HepG2 (cell line): ENCODE data around the gene ANKLE1. TPM values are rescaled to one million over a fixed set of nuclear protein-coding genes. Genes with fewer than 3 reads are reported as not detected.

ENCODE experiments used
- BRD4 ChIP-seq: sonication (generic); formaldehyde crosslinking; IDR thresholded peaks from 2 replicates; pipeline ENCODE4 v1.4.0; 2020; ENCODE audit warnings: missing genetic modification reagents
- ELF1 ChIP-seq: sonication (generic); formaldehyde crosslinking; IDR thresholded peaks from 2 replicates; pipeline ENCODE4 v1.4.0; 2020; ENCODE audit warnings: missing genetic modification reagents
- HMG20B ChIP-seq: conservative IDR thresholded peaks from 2 replicates; pipeline ENCODE4 v1.6.1; 2016; ENCODE audit warnings: missing genetic modification reagents, missing compliant biosample characterization
- HOXA5 ChIP-seq: sonication (generic); formaldehyde crosslinking; IDR thresholded peaks from 2 replicates; pipeline ENCODE4 v1.4.0; 2020; ENCODE audit warnings: missing genetic modification reagents
- IKZF4 ChIP-seq: sonication (generic); formaldehyde crosslinking; IDR thresholded peaks from 2 replicates; pipeline ENCODE4 v1.5.1; 2020; ENCODE audit warnings: borderline replicate concordance, mild to moderate bottlenecking, low read depth, missing genetic modification reagents; ENCODE audit errors: not compliant biosample characterization
- KDM5A ChIP-seq: fragments of 200-600 bp; sonication (generic); IDR thresholded peaks from 2 replicates; pipeline ENCODE4 v1.7.0; 2018; ENCODE audit warnings: antibody characterized with exemption, mild to moderate bottlenecking, low read length, borderline replicate concordance
- KLF6 ChIP-seq: IDR thresholded peaks from 2 replicates; pipeline ENCODE4 v1.8.0; 2016; ENCODE audit warnings: missing biosample characterization, missing genetic modification reagents
- MAFG ChIP-seq: sonication (generic); formaldehyde crosslinking; IDR thresholded peaks from 2 replicates; pipeline ENCODE4 v1.5.1; 2020; ENCODE audit warnings: mild to moderate bottlenecking, missing genetic modification reagents
- NCOA5 ChIP-seq: sonication (generic); formaldehyde crosslinking; IDR thresholded peaks from 2 replicates; pipeline ENCODE4 v1.4.0; 2020; ENCODE audit warnings: missing genetic modification reagents
- PHF5A ChIP-seq: IDR thresholded peaks from one replicate; pipeline ENCODE4 v1.6.1; 2018; ENCODE audit warnings: low read depth, missing genetic modification reagents; ENCODE audit not compliant: unreplicated experiment
- SNRNP70 ChIP-seq: fragments of 200-400 bp; formaldehyde crosslinking; IDR thresholded peaks from 2 replicates; pipeline ENCODE4 v1.6.1; 2017; ENCODE audit warnings: mild to moderate bottlenecking, low read depth, low read length, moderate library complexity
- SP5 ChIP-seq: IDR thresholded peaks from 2 replicates; pipeline ENCODE4 v1.6.1; 2016; ENCODE audit warnings: low read depth, borderline replicate concordance
- SRSF1 ChIP-seq: fragments of 200-400 bp; formaldehyde crosslinking; optimal IDR thresholded peaks from 2 replicates; pipeline ENCODE3; 2017; ENCODE audit warnings: mild to moderate bottlenecking, low read depth, low read length, moderate library complexity
- U2AF2 ChIP-seq: fragments of 200-400 bp; formaldehyde crosslinking; IDR thresholded peaks from 2 replicates; pipeline ENCODE4 v1.6.1; 2017; ENCODE audit warnings: low read depth, mild to moderate bottlenecking, low read length
- ZFP37 ChIP-seq: sonication (generic); formaldehyde crosslinking; IDR thresholded peaks from 2 replicates; pipeline ENCODE4 v1.4.0; 2020; ENCODE audit warnings: missing genetic modification reagents, borderline replicate concordance
- ZNF207 ChIP-seq: fragments of 450-650 bp; IDR thresholded peaks from 2 replicates; pipeline ENCODE4 v1.6.1; 2016; ENCODE audit warnings: antibody characterized with exemption, borderline replicate concordance
- ZNF282 ChIP-seq: fragments of 450-650 bp; IDR thresholded peaks from 2 replicates; pipeline ENCODE4 v1.6.1; 2018; ENCODE audit not compliant: partially characterized antibody
- ZNF607 ChIP-seq: sonication (generic); formaldehyde crosslinking; IDR thresholded peaks from 2 replicates; pipeline ENCODE4 v1.5.1; 2020; ENCODE audit warnings: missing genetic modification reagents, mild to moderate bottlenecking, borderline replicate concordance
- ZNF83 ChIP-seq: sonication (generic); formaldehyde crosslinking; IDR thresholded peaks from 2 replicates; pipeline ENCODE4 v1.4.0; 2020; ENCODE audit warnings: missing genetic modification reagents, mild to moderate bottlenecking, borderline replicate concordance
- ZNF878 ChIP-seq: sonication (generic); formaldehyde crosslinking; IDR thresholded peaks from 2 replicates; pipeline ENCODE4 v1.8.1; 2023; ENCODE audit warnings: mild to moderate bottlenecking, missing genetic modification reagents, moderate library complexity
- polyA plus RNA-seq, 8 experiments: library from polyadenylated mRNA; depleted of rRNA in 3 of 8; stranded (reverse) in 7 of 8; unstranded in 1 of 8; fragments of >200 nt; fragmentation: Illumina TruSeq in 4 of 8; extraction: Trizol in 4 of 8; gene quantifications; 2 replicates each; pipeline versions ENCODE4 v1.2.1 to v1.2.3, GENCODE V29; 2011 to 2016; ENCODE audit warnings: low read depth in 4 of 8, missing spikeins in 1 of 8, mixed read lengths in 1 of 8; ENCODE audit not compliant: insufficient read depth in 1 of 8
- total RNA-seq, 5 experiments: library from RNA; depleted of rRNA; stranded (reverse); fragments of >200 nt; fragmentation: Illumina TruSeq; extraction: Trizol; gene quantifications; 2 replicates each; pipeline ENCODE4 v1.2.3, GENCODE V29; 2016; ENCODE audit warnings: low read depth in 1 of 5
- TF ChIP-seq, protein P1 (sequence below): sonication (generic); formaldehyde crosslinking; IDR thresholded peaks from 2 replicates; pipeline ENCODE4 v1.4.0; 2020; ENCODE audit warnings: missing genetic modification reagents
- TF ChIP-seq, protein P2 (sequence below): sonication (generic); formaldehyde crosslinking; IDR thresholded peaks from 2 replicates; pipeline ENCODE4 v1.5.1; 2020; ENCODE audit warnings: mild to moderate bottlenecking, moderate library complexity, missing genetic modification reagents
- TF ChIP-seq, protein P3 (sequence below): sonication (generic); formaldehyde crosslinking; IDR thresholded peaks from 2 replicates; pipeline ENCODE4 v1.8.1; 2023; ENCODE audit warnings: mild to moderate bottlenecking, moderate library complexity, missing genetic modification reagents
- TF ChIP-seq, protein P4 (sequence below): sonication (generic); formaldehyde crosslinking; IDR thresholded peaks from 2 replicates; pipeline ENCODE4 v1.4.0; 2020; ENCODE audit warnings: missing genetic modification reagents

Gene ANKLE1
- total and polyA plus RNA-seq, 2 of the 13 experiments (the other 11 are each of a cell fraction or from before 2014, with no cell fraction given): 0.69 to 1.5 TPM

DNA sequence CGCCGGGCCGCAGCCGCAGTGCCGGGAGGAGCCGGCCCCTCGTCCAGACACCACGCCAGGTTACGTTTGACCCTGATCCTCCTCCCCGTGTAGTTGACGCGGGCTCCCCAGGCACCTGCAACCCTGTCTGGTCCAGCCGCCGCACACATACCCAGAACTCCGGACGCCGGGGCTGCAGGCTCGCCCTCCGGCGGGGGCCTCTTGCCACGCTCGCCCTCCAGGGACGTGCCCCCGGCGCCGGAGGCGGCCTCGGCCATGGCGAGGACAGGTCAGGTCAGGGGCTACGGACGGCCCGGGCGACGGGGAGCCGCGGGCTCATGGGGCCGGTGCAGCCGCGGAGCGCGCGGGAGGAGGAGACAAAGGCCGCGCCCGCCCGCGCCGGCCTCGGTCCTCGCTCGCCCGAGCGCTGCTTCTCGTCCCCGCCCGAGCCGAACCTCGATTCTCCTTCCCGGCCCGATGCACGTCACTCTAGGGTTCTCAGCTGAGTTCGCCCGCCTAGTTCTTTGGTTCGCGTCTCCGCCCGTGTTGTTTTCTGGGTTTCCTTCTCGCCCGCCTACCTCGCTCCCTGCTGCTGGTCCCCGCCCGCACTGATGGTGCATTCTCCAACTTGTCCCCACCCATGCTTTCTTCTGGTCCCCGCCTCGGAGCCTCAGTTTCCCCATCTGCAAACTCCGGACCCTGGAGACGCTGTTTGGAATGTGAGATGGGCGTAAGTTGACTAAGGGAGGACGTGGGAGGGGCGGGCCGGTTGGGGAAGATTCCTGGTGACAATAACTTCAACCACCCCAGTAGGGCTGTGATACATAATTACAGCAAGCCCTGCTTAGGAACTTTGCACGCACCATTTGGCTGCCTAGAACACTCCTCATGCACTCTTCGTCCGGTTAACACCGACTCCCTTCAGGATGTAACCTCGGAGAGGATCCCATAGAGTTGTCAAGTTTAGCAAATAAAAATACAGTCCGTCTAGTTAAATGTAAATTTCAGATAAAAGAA lies 53.0 kb downstream of the ANKLE1 start, which contains the start of gene ANO8 (continued):
- TF ChIP-seq, protein P1, sequence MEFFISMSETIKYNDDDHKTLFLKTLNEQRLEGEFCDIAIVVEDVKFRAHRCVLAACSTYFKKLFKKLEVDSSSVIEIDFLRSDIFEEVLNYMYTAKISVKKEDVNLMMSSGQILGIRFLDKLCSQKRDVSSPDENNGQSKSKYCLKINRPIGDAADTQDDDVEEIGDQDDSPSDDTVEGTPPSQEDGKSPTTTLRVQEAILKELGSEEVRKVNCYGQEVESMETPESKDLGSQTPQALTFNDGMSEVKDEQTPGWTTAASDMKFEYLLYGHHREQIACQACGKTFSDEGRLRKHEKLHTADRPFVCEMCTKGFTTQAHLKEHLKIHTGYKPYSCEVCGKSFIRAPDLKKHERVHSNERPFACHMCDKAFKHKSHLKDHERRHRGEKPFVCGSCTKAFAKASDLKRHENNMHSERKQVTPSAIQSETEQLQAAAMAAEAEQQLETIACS (CRISPR knock-in tag): peak; percentile 55
- TF ChIP-seq ELF1 (CRISPR knock-in tag): peak; percentile 30; the same call in 1 of the 2 replicates
- no peak for TF ChIP-seq SNRNP70
- TF ChIP-seq, protein P2, sequence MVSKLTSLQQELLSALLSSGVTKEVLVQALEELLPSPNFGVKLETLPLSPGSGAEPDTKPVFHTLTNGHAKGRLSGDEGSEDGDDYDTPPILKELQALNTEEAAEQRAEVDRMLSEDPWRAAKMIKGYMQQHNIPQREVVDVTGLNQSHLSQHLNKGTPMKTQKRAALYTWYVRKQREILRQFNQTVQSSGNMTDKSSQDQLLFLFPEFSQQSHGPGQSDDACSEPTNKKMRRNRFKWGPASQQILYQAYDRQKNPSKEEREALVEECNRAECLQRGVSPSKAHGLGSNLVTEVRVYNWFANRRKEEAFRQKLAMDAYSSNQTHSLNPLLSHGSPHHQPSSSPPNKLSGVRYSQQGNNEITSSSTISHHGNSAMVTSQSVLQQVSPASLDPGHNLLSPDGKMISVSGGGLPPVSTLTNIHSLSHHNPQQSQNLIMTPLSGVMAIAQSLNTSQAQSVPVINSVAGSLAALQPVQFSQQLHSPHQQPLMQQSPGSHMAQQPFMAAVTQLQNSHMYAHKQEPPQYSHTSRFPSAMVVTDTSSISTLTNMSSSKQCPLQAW: no peak
- no peak for TF ChIP-seq IKZF4 (CRISPR knock-in tag)
- peak; percentile 51 for TF ChIP-seq SP5
- TF ChIP-seq ZNF878 (CRISPR knock-in tag): no peak
- TF ChIP-seq, protein P3, sequence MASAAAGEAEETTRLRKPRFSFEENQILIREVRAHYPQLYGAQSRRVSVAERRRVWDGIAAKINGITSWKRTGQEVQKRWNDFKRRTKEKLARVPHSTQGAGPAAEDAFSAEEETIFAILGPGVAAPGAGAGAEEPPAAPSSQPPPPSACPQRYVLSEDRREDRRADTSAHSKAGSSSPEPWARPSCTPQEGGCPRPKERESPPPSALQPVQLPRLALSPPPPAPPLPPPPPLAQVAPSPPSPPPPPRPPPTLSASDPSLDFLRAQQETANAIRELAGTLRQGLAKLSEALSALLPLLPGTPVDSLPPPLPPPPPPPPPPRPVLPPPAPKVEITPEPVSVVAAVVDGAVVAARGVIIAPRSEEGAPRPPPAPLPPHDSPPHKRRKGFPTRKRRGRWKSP (CRISPR knock-in tag): 0 out of 2 replicates have a peak, but pooled peaks have one; percentile 62
- no peak; the same call in 1 of the 2 replicates for TF ChIP-seq HOXA5 (CRISPR knock-in tag)
- peak; percentile 68 for TF ChIP-seq SRSF1
- TF ChIP-seq ZNF207: no peak
- no peak for TF ChIP-seq ZNF282
- TF ChIP-seq PHF5A: no peak
- no peak for TF ChIP-seq U2AF2
- TF ChIP-seq BRD4 (CRISPR knock-in tag): peak; percentile 42; the same call in 1 of the 2 replicates
- no peak for TF ChIP-seq ZFP37
- no peak for TF ChIP-seq HMG20B (CRISPR knock-in tag)
- 0 out of 2 replicates have a peak, but pooled peaks have one; percentile 37 for TF ChIP-seq ZNF83 (CRISPR knock-in tag)
- no peak for TF ChIP-seq KLF6 (CRISPR knock-in tag)
- no peak for TF ChIP-seq NCOA5 (CRISPR knock-in tag)
- no peak for TF ChIP-seq KDM5A
- no peak for TF ChIP-seq ZNF607 (CRISPR knock-in tag)
- no peak for TF ChIP-seq MAFG (CRISPR knock-in tag)
- TF ChIP-seq, protein P4, sequence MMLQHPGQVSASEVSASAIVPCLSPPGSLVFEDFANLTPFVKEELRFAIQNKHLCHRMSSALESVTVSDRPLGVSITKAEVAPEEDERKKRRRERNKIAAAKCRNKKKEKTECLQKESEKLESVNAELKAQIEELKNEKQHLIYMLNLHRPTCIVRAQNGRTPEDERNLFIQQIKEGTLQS (CRISPR knock-in tag): no peak
